SK-N-SH treated with all-trans-retinoic acid at 6 μM for 48 hours (cell line): ENCODE data around the gene ABHD3.

Experiments used
- PPARA ChIP-seq: fragments of 250-450 bp; sonication (Bioruptor Pico); IDR thresholded peaks from 2 replicates; pipeline ENCODE4 v1.5.0; 2020; ENCODE audit warnings: mild to moderate bottlenecking, borderline replicate concordance
- TCF4 ChIP-seq: fragments of 250-450 bp; sonication (Bioruptor Pico); IDR thresholded peaks from 2 replicates; pipeline ENCODE4 v1.8.0; 2021; ENCODE audit warnings: mild to moderate bottlenecking, moderate library complexity, borderline replicate concordance
- ZC3H10 ChIP-seq: fragments of 250-450 bp; sonication (Bioruptor Pico); IDR thresholded peaks from 2 replicates; pipeline ENCODE4 v1.5.1; 2021; ENCODE audit warnings: mild to moderate bottlenecking, moderate library complexity
- ZFP3 ChIP-seq: fragments of 250-450 bp; sonication (Bioruptor Pico); IDR thresholded peaks from 2 replicates; pipeline ENCODE4 v1.5.0; 2020; ENCODE audit warnings: mild to moderate bottlenecking, moderate library complexity
- ZNF565 ChIP-seq: fragments of 450-650 bp; formaldehyde crosslinking; conservative IDR thresholded peaks from 2 replicates; pipeline ENCODE4 v1.5.0; 2020; ENCODE audit warnings: low read depth, mild to moderate bottlenecking, moderate library complexity

DNA sequence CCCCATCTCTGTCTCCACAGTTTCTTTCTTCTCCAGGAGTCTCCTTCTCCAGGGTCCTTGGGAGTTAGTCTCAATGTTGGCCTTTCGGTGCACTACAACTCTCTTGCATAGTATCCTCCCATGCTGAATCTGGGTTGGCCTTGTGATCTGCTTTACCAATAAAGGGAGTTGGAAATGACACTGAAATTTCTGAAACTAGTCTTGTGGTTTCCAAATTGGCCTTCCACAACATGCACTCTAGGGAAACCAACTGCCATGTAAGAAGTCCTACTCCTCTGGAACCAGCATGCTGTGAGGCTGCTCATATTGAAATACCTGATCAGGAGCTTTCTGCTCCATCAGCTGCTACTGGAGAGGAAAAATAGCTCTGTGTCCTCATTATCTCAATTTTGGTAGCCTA is 9.9 kb upstream of the ABHD3 start:
- no peak for TF ChIP-seq ZC3H10 (CRISPR knock-in tag)
- TF ChIP-seq TCF4 = no peak
- no peak for TF ChIP-seq ZNF565 (CRISPR knock-in tag)
- no peak for TF ChIP-seq ZFP3 (CRISPR knock-in tag)
- no peak for TF ChIP-seq PPARA
